Osteoblast (primary cell): Measurements from ENCODE around the gene GSDME. TPM values are rescaled to one million over a fixed set of nuclear protein-coding genes. Genes with fewer than 3 reads are reported as not detected.

ENCODE experiments used
- DNase-seq: peaks from one replicate; pipeline ENCODE4 v3.0.0; 2011; ENCODE audit warnings: low spot score, mixed read lengths; ENCODE audit not compliant: insufficient read length; ENCODE audit errors: missing footprints
- H2AFZ ChIP-seq: 2 replicates; pipeline ENCODE4 v1.6.0; 2011; ENCODE audit warnings: mild to moderate bottlenecking, low read length
- H3K27ac ChIP-seq: 2 replicates; pipeline ENCODE4 v1.5.1; 2011; ENCODE audit warnings: mild to moderate bottlenecking, low read depth, low read length, moderate library complexity
- H3K27me3 ChIP-seq: 2 replicates; pipeline ENCODE4 v1.6.0; 2012; ENCODE audit warnings: mild to moderate bottlenecking, control low read depth, inconsistent platforms, low read length, moderate library complexity; ENCODE audit not compliant: insufficient read depth
- H3K36me3 ChIP-seq: 2 replicates; pipeline ENCODE4 v1.5.1; 2011; ENCODE audit warnings: mild to moderate bottlenecking, low read length, control low read depth, moderate library complexity; ENCODE audit not compliant: insufficient read depth
- H3K4me1 ChIP-seq: 2 replicates; pipeline ENCODE4 v1.5.1; 2011; ENCODE audit warnings: mild to moderate bottlenecking, low read length, control low read depth, moderate library complexity; ENCODE audit not compliant: insufficient read depth
- H3K4me2 ChIP-seq: 2 replicates; pipeline ENCODE4 v1.6.0; 2011; ENCODE audit warnings: mild to moderate bottlenecking, low read length; ENCODE audit not compliant: insufficient read depth
- H3K4me3 ChIP-seq: fragments of 200-600 bp; sonication (generic); 3 replicates; pipeline ENCODE4 v1.5.1; 2012; ENCODE audit warnings: mild to moderate bottlenecking, low read length, inconsistent platforms; ENCODE audit not compliant: insufficient read depth
- H3K79me2 ChIP-seq: 2 replicates; pipeline ENCODE4 v1.6.0; 2012; ENCODE audit warnings: mild to moderate bottlenecking, low read length, control low read depth, inconsistent platforms; ENCODE audit not compliant: insufficient read depth
- H3K9me3 ChIP-seq: 2 replicates; pipeline ENCODE4 v1.5.1; 2011; ENCODE audit warnings: low read depth, low read length, control low read depth
- H4K20me1 ChIP-seq: 2 replicates; pipeline ENCODE4 v1.6.0; 2012; ENCODE audit warnings: mild to moderate bottlenecking, low read length, control low read depth; ENCODE audit not compliant: insufficient read depth
- total RNA-seq: library from RNA; depleted of rRNA; stranded (reverse); fragments of >200 nt; gene quantifications from 2 replicates; pipeline ENCODE4 v1.2.3, GENCODE V29; 2012
- TF ChIP-seq, protein P1 (sequence below): IDR thresholded peaks from 2 replicates; pipeline ENCODE4 v1.5.1; 2011; ENCODE audit warnings: mild to moderate bottlenecking, low read depth, low read length, moderate library complexity; ENCODE audit errors: extremely low read depth

Gene GSDME
- total RNA-seq, 1 donor, result 42.3 TPM

DNA sequence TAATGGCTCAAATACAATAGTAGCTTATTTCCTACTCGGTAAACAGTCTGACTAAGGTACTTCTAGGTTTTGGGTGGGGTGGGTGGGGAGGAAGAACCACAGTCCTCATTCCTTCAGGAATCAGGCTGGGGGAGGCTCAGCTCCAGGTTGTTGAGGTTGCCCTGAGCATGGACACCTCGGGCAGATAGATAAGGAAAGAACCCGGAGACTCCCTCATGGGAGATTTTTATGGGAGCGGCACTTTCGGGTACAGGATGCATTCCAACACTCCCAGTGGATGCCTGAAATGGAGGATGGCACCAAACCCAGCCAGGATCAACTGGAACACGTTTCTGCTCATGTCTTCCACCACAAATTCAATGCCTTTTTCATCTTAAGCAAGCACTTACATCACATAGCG lies 5.5 kb upstream of the GSDME start:
- TF ChIP-seq, protein P1, sequence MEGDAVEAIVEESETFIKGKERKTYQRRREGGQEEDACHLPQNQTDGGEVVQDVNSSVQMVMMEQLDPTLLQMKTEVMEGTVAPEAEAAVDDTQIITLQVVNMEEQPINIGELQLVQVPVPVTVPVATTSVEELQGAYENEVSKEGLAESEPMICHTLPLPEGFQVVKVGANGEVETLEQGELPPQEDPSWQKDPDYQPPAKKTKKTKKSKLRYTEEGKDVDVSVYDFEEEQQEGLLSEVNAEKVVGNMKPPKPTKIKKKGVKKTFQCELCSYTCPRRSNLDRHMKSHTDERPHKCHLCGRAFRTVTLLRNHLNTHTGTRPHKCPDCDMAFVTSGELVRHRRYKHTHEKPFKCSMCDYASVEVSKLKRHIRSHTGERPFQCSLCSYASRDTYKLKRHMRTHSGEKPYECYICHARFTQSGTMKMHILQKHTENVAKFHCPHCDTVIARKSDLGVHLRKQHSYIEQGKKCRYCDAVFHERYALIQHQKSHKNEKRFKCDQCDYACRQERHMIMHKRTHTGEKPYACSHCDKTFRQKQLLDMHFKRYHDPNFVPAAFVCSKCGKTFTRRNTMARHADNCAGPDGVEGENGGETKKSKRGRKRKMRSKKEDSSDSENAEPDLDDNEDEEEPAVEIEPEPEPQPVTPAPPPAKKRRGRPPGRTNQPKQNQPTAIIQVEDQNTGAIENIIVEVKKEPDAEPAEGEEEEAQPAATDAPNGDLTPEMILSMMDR, result no peak
- H3K79me2 ChIP-seq, result no peaks in the 10 kb centered on the region
- H3K27ac ChIP-seq, result no peak overlapping the region
- H3K27me3 ChIP-seq, result no peaks in the 10 kb centered on the region
- peaks cover 5% of the 10 kb centered on the region for H3K4me1 ChIP-seq
- no peaks in the 10 kb centered on the region for H4K20me1 ChIP-seq
- no peak overlapping the region for H3K4me3 ChIP-seq
- no peak overlapping the region for H2AFZ ChIP-seq
- no peaks in the 10 kb centered on the region for H3K9me3 ChIP-seq
- H3K4me2 ChIP-seq, result no peak overlapping the region
- DNase-seq, result no peak
- H3K36me3 ChIP-seq, result no peaks in the 10 kb centered on the region

DNA sequence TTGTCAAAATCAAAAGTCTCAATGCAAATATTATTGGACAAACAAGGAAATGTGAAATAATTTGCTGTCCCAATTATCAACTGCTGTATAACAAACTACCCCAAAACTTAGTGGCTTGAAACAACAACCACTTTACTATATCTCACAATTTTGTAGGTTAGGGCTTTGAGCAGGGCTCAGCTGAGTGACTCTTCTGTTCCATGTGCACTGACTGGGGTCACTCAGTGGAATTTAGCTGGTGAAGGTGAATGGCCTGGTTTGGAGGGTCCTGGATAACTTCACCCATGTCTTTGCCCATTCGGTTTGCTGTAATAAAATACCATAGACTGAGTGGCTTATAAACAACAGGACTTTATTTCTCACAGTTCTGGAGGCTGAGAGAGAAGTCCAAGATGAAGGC lies 3.7 kb upstream of the GSDME start:
- no peaks in the 10 kb centered on the region for H3K9me3 ChIP-seq
- no peaks in the 10 kb centered on the region for H3K79me2 ChIP-seq
- no peaks in the 10 kb centered on the region for H3K27me3 ChIP-seq
- no peaks in the 10 kb centered on the region for H3K36me3 ChIP-seq
- H3K27ac ChIP-seq, result no peak overlapping the region
- H3K4me1 ChIP-seq, result peaks cover 13% of the 10 kb centered on the region
- H2AFZ ChIP-seq, result no peak overlapping the region
- no peak overlapping the region for H3K4me3 ChIP-seq
- DNase-seq, result no peak
- TF ChIP-seq, protein P1, result no peak
- no peak overlapping the region for H3K4me2 ChIP-seq
- H4K20me1 ChIP-seq, result no peaks in the 10 kb centered on the region

DNA sequence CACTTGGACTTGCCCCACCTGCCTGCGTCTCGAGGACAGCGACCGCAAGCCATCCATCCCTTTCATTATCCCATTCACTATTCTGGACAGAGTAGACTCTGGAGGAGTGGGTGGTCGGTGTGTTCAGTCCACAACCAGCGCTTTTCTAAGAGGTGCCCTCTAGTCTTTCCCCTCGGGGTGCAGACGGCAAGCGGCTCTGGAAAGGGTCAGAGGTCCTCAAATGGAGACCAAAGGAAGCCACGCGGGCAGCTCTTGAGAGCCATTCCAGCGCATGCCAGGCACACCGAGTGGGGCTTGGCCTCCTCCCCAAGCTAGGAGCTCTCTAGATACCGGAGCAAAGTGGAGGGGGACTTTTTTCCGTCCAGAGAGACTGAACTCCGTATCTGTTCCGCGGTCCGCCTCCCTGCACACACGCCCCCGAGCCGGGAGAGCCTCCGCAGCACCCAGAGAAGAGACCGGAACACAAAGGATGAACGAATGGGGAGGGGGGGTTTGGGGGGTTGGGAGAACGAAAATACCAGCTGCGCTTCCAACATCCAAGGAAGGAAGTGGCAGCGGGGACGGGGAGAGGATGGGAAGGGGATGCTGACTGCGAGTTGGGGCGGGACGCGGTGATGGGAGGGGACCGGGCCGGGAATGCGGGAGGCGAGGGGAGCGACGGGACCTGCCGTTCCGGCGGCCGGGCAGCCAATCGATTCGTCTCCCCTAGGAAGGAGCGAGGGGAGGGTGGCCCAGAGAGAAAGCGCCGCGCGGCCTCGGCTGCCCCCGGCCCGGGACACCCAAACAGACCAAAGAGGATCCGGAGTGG lies 515 bp downstream of the GSDME start:
- no peaks in the 10 kb centered on the region for H4K20me1 ChIP-seq
- peak overlapping the region; percentile 30 for H3K27ac ChIP-seq
- DNase-seq, result no peak
- H2AFZ ChIP-seq, result peak overlapping the region; percentile 88
- H3K79me2 ChIP-seq, result peaks cover 7% of the 10 kb centered on the region
- peaks cover 13% of the 10 kb centered on the region for H3K4me1 ChIP-seq
- peak overlapping the region; percentile 86 for H3K4me2 ChIP-seq
- H3K4me3 ChIP-seq, result peak overlapping the region; percentile 82
- no peaks in the 10 kb centered on the region for H3K27me3 ChIP-seq
- TF ChIP-seq, protein P1, result no peak
- H3K36me3 ChIP-seq, result no peaks in the 10 kb centered on the region
- no peaks in the 10 kb centered on the region for H3K9me3 ChIP-seq

DNA sequence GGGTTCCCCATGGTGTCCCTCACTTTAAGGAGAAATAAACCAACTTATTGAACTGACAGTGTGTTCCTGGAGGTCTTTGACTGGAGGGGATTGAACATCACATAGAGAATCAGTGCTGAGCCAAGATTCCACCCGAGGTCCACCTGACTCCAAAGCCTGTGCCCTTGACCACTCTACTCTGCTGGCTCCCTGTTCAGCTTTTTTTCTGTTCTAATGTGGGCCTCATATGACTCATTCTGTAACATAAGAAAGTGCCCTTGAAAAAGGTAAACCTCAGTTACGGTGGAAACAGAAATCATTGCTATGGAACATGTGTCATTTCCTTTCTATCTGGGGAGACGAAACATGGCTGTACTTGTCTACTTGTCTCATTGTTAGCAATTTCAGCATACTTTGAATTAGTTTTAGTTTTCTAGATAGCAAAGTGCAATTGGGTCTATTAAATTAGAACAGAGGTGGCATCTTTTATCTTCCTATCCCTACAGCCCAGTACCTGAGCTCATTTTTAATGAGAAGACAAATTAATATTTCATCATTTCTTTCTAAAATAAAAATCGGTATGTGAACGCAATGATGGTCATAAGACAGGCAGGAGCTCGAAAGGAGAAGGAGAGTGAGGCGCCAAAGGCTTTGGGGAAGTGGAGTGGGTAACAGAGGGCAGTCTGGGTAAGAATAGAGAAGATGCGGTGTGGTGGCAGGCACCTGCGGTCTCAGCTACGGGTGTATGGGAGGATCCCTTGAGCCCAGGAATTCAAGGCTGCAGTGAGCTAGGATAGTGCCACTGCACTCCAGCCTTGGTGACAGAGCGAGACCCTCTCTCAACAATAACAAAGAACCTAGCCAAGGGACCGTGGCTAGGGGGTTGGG lies 1.5 kb downstream of the GSDME start:
- no peaks in the 10 kb centered on the region for H3K36me3 ChIP-seq
- H3K79me2 ChIP-seq, result peaks cover 7% of the 10 kb centered on the region
- H4K20me1 ChIP-seq, result no peaks in the 10 kb centered on the region
- TF ChIP-seq, protein P1, result no peak
- H3K4me3 ChIP-seq, result peak overlapping the region; percentile 82
- H3K27me3 ChIP-seq, result no peaks in the 10 kb centered on the region
- no peak overlapping the region for H3K27ac ChIP-seq
- H3K9me3 ChIP-seq, result no peaks in the 10 kb centered on the region
- peaks cover 13% of the 10 kb centered on the region for H3K4me1 ChIP-seq
- H2AFZ ChIP-seq, result no peak overlapping the region
- H3K4me2 ChIP-seq, result peak overlapping the region; percentile 86
- DNase-seq, result no peak
